ENCODE data around the gene NUMBL.

The NUMBL gene

GRCh38 chr19:40674291-40674690 is 16.2 kb downstream of the NUMBL start:
- DNase-seq (ENCODE audit: low spot score): no peak
- in situ Hi-C loops (cut with MboI; ENCODE audit: low pct_unique_long_range_greater_than_20kb, low sequenced_read_pairs, unreplicated experiment): loop anchor here (25.0 kb wide), 1 partner anchor 463 kb away; no protein-coding TSS in a partner anchor

GRCh38 chr19:40673397-40673796 is 17.1 kb downstream of the NUMBL start:
- DNase-seq (ENCODE audit: low spot score): no peak
- TF ChIP-seq CTCF (IDR thresholded peaks at IDR 0.05; ENCODE audit: extremely low read depth, insufficient read depth, missing control alignments): no peak
- in situ Hi-C loops (cut with MboI; ENCODE audit: low pct_unique_long_range_greater_than_20kb, low sequenced_read_pairs, unreplicated experiment): loop anchor here (25.0 kb wide), 1 partner anchor 464 kb away; no protein-coding TSS in a partner anchor

More at GRCh38 chr19:40674291-40674690, 16.2 kb downstream of the NUMBL start:
- no peak for TF ChIP-seq CTCF (IDR thresholded peaks at IDR 0.05; ENCODE audit: extremely low read depth, insufficient read depth, missing control alignments)

GRCh38 chr19:40672573-40673299 is 17.7 kb downstream of the NUMBL start:
- no peak for TF ChIP-seq CTCF (IDR thresholded peaks at IDR 0.05; ENCODE audit: extremely low read depth, insufficient read depth, missing control alignments)
- DNase-seq (ENCODE audit: low spot score): no peak
- in situ Hi-C loops (cut with MboI; ENCODE audit: low pct_unique_long_range_greater_than_20kb, low sequenced_read_pairs, unreplicated experiment): loop anchor here (25.0 kb wide), 1 partner anchor 465 kb away; no protein-coding TSS in a partner anchor

- TF ChIP-seq CTCF (IDR thresholded peaks at IDR 0.05; ENCODE audit: extremely low read depth, insufficient read depth, missing control alignments): no peak
- no peak for DNase-seq (ENCODE audit: low spot score)
- in situ Hi-C loops (cut with MboI; ENCODE audit: low pct_unique_long_range_greater_than_20kb, low sequenced_read_pairs, unreplicated experiment): loop anchor here (25.0 kb wide), 1 partner anchor 465 kb away; no protein-coding TSS in a partner anchor
Observed at GRCh38 chr19:40672038-40672437, 18.4 kb downstream of the NUMBL start.

- no peak for TF ChIP-seq CTCF (IDR thresholded peaks at IDR 0.05; ENCODE audit: extremely low read depth, insufficient read depth, missing control alignments)
- in situ Hi-C loops (cut with MboI; ENCODE audit: low pct_unique_long_range_greater_than_20kb, low sequenced_read_pairs, unreplicated experiment): loop anchor here (25.0 kb wide), 1 partner anchor 466 kb away; no protein-coding TSS in a partner anchor
- no peak for DNase-seq (ENCODE audit: low spot score)
Observed at GRCh38 chr19:40671404-40671803, 19.0 kb downstream of the NUMBL start.

- DNase-seq (ENCODE audit: low spot score): no peak
- TF ChIP-seq CTCF (IDR thresholded peaks at IDR 0.05; ENCODE audit: extremely low read depth, insufficient read depth, missing control alignments): no peak
- in situ Hi-C loops (cut with MboI; ENCODE audit: low pct_unique_long_range_greater_than_20kb, low sequenced_read_pairs, unreplicated experiment): loop anchor here (25.0 kb wide), 1 partner anchor 468 kb away; no protein-coding TSS in a partner anchor
Observed at GRCh38 chr19:40668991-40669614, 21.3 kb downstream of the NUMBL start.

Data from GM13977 (cell line).